SK-N-MC (cell line): ENCODE data around the gene OR51E1.

Source experiments
- EZH2 ChIP-seq: fragments of 200-600 bp; sonication (generic); IDR thresholded peaks from one replicate; pipeline ENCODE4 v1.6.1; 2017; ENCODE audit warnings: antibody characterized with exemption
- POLR2AphosphoS5 ChIP-seq: IDR thresholded peaks from 2 replicates; pipeline ENCODE4 v1.6.1; 2012; ENCODE audit warnings: mild to moderate bottlenecking, low read depth, low read length, borderline replicate concordance

- TF ChIP-seq EZH2 (no peak), POLR2AphosphoS5 (peak; percentile 75; the same call in 1 of the 2 replicates)
Measured at GRCh38 chr11:4607781-4608666, 35.8 kb upstream of the OR51E1 start, which contains the start of gene TRIM68.
